Measurements from ENCODE around the gene TP53INP2. TPM values are rescaled to one million over a fixed set of nuclear protein-coding genes. Genes with fewer than 3 reads are reported as not detected.

The TP53INP2 gene
- total RNA-seq, 4 donors from 2014 or later = 1.2 to 23.2 (median 2.8) TPM

GRCh38 chr20:34683667-34684066, 20.5 kb upstream of the TP53INP2 start:
- H3K36me3 ChIP-seq = no peaks in the 10 kb centered on the region
- H3K27ac ChIP-seq = no peak overlapping the region
- H3K9me3 ChIP-seq = no peaks in the 10 kb centered on the region
- no peak overlapping the region for H3K4me3 ChIP-seq
- TF ChIP-seq CTCF (IDR thresholded peaks at IDR 0.05) = no peak
- no peak for TF ChIP-seq POLR2A (IDR thresholded peaks at IDR 0.05)
- H3K27me3 ChIP-seq = no peaks in the 10 kb centered on the region
- DNase-seq = no peak
- intact Hi-C loops (cut with DNase I; ENCODE audit: low total_unique reads) = no loop called here
- no peaks in the 10 kb centered on the region for H3K4me1 ChIP-seq

- Histone ChIP-seq H3K36me3 (no peaks in the 10 kb centered on the region), H3K27ac (no peak overlapping the region), H3K9me3 (no peaks in the 10 kb centered on the region), H3K4me3 (no peak overlapping the region), H3K4me1 (no peaks in the 10 kb centered on the region), H3K27me3 (no peaks in the 10 kb centered on the region)
- no peak for DNase-seq
- TF ChIP-seq CTCF (IDR thresholded peaks at IDR 0.05) = no peak
- TF ChIP-seq POLR2A (IDR thresholded peaks at IDR 0.05) = no peak
- intact Hi-C loops (cut with DNase I; ENCODE audit: low total_unique reads) = no loop called here
Observed at GRCh38 chr20:34689486-34689885, 14.7 kb upstream of the TP53INP2 start.

- Histone ChIP-seq H3K9me3 (no peaks in the 10 kb centered on the region), H3K27ac (no peak overlapping the region), H3K4me3 (no peak overlapping the region), H3K4me1 (no peaks in the 10 kb centered on the region), H3K27me3 (no peaks in the 10 kb centered on the region), H3K36me3 (no peaks in the 10 kb centered on the region)
- no peak for TF ChIP-seq POLR2A (IDR thresholded peaks at IDR 0.05)
- TF ChIP-seq CTCF (IDR thresholded peaks at IDR 0.05) = no peak
- no peak for DNase-seq
- intact Hi-C loops (cut with DNase I; ENCODE audit: low total_unique reads) = no loop called here
Observed at GRCh38 chr20:34691838-34692237, 12.3 kb upstream of the TP53INP2 start.

GRCh38 chr20:34693414-34693813, 10.7 kb upstream of the TP53INP2 start:
- no peak for TF ChIP-seq POLR2A (IDR thresholded peaks at IDR 0.05)
- no peaks in the 10 kb centered on the region for H3K4me1 ChIP-seq
- H3K9me3 ChIP-seq = no peaks in the 10 kb centered on the region
- no peak overlapping the region for H3K4me3 ChIP-seq
- H3K27me3 ChIP-seq = no peaks in the 10 kb centered on the region
- intact Hi-C loops (cut with DNase I; ENCODE audit: low total_unique reads) = no loop called here
- no peak overlapping the region for H3K27ac ChIP-seq
- no peak for DNase-seq
- H3K36me3 ChIP-seq = no peaks in the 10 kb centered on the region

- Histone ChIP-seq H3K4me1 (no peaks in the 10 kb centered on the region), H3K4me3 (no peak overlapping the region), H3K9me3 (no peaks in the 10 kb centered on the region), H3K36me3 (no peaks in the 10 kb centered on the region), H3K27ac (no peak overlapping the region), H3K27me3 (no peaks in the 10 kb centered on the region)
- TF ChIP-seq CTCF (IDR thresholded peaks at IDR 0.05) (no peak), POLR2A (IDR thresholded peaks at IDR 0.05) (no peak)
- intact Hi-C loops (cut with DNase I; ENCODE audit: low total_unique reads) = no loop called here
- DNase-seq = no peak
Observed at GRCh38 chr20:34701405-34702085, 2.6 kb upstream of the TP53INP2 start.

GRCh38 chr20:34703061-34703423, 1.1 kb upstream of the TP53INP2 start:
- Histone ChIP-seq H3K4me3 (peak overlapping the region in 1 of 2 donors; percentile 84), H3K27ac (no peak overlapping the region)
- TF ChIP-seq POLR2A (IDR thresholded peaks at IDR 0.05) = no peak
- no peak for TF ChIP-seq CTCF (IDR thresholded peaks at IDR 0.05)

More at GRCh38 chr20:34703061-34703423, 1.1 kb upstream of the TP53INP2 start:
- no peak for DNase-seq
- Histone ChIP-seq H3K27me3 (no peaks in the 10 kb centered on the region), H3K4me1 (no peaks in the 10 kb centered on the region), H3K9me3 (no peaks in the 10 kb centered on the region), H3K36me3 (no peaks in the 10 kb centered on the region)
- intact Hi-C loops (cut with DNase I; ENCODE audit: low total_unique reads) = no loop called here

Data from uterus (tissue), 4 donors.